NCI-H1417 treated with DMSO at 0.1 percent for 48 hours (cell line): ENCODE results near the gene UMODL1.

ENCODE experiments used
- DNase-seq: peaks from one replicate; lab custom pipeline; 2025; lab: John Stamatoyannopoulos, UW

UMODL1 gene

GRCh38 chr21:42149656-42150473 lies 78.7 kb downstream of the UMODL1 start:
- DNase-seq, result no peak

DNA sequence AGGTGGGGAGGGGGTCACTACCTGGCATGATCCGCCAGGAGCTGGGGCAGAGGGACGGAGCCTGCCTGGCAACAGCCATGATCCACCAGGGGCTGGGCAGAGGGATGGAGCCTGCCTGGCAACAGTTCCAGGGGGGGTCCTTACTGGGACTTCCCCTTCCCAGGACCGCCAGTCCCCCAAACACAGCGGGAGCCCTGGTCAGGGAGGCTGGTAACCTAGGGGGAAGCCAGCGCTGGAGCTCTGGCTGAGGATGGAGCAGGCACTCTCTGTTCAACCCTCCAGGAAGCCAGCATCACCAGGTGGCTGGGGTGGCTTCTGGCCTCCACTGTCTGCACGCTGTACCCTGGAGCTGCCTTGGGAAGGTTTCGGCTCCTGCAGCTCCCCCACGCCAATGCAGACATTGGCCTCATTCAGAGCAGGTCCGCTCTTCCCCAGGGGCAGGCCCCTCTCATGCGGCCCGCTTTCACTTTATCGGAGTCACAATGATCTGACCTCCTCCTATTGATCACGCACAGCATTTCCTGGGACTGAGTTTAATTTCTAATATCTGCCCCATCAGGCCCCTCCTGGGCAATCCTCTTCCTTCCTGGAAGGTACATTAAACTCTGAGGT lies 79.5 kb downstream of the UMODL1 start:
- no peak for DNase-seq

- DNase-seq, result no peak
Measured at GRCh38 chr21:42151148-42151947, 80.2 kb downstream of the UMODL1 start.

DNA sequence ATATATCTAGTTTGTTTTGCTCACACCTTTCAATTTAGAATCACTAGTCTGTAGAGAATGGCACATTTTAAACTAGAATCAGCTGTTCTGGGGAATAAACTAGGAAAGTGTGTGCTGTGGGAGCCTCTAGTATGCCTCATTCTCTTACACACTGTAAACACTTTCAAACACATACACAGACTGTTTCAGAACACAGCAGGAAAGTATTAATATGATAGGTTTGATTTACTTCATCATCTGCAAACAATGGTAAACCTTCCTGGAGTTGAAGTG lies 80.8 kb downstream of the UMODL1 start:
- no peak for DNase-seq

DNA sequence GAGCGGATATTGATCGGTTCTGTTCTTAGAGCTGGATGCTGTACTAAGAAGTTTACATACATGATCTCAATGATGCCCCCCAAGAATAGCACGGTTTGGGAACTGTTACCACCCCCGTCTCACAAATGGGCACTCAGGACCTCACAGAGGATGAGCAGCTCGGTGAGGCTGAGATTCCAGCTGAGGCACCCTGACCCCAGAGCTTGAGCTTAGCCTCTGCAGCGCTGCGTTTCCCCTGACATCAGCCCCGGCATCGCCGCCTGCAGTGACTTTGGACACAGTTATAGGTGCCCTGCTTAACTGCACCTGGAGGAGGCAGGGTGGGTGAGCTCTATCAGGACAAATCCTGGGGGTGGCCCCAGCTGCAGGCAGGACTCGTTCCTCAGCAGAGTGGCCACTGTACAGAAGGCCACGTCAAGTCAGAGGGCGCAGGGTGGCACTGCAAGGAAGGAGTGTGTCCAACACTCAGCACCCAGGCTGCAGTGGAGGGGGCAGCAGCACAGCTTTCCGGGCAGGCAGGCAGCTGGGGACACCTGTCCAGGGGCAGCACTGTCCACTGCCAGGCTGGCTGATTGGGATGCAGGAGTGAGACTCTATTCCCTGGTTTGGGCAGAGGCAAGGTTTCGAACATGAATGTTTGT lies 82.0 kb downstream of the UMODL1 start:
- DNase-seq, result no peak

GRCh38 chr21:42153746-42154145 lies 82.6 kb downstream of the UMODL1 start:
- no peak for DNase-seq

GRCh38 chr21:42154237-42155044 lies 83.3 kb downstream of the UMODL1 start:
- no peak for DNase-seq

DNA sequence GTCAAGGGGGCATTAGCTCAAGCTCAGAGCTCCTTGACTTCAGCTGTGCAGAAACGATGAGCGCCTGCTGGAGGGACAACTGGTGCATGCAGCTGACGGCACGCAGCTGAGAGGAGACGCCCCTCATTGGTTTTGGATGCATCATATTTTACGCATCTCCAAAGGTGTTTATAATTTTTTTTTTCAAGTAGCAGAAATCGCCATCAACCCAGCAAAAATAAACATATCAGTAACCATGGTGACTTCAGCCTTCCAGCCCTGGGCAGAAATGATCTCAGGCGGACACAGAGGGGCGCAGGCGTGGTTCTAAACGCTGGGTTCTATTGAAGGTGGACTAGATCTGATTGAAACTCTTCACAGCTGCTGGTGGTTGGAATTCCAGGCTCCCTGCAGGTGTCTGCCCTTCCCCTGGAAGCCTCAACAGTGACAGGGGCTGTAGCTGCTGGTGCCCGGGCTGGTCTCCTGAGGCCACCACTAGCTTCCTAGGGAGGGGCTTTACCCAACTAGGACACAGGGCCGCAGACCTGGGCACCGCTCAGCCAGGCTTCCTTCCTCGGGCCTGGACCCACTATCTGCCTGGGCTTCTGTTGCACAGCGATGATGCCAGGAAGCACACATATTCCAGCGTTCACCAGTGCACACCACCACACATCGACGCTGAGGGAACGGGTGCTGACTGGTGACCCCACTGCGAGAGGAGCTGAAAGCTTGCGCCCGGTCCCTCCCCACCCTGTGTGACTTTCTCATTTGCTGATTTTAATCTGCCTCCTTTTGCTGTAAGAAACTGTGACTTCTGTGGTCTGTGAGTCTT lies 84.1 kb downstream of the UMODL1 start:
- DNase-seq, result no peak

DNA sequence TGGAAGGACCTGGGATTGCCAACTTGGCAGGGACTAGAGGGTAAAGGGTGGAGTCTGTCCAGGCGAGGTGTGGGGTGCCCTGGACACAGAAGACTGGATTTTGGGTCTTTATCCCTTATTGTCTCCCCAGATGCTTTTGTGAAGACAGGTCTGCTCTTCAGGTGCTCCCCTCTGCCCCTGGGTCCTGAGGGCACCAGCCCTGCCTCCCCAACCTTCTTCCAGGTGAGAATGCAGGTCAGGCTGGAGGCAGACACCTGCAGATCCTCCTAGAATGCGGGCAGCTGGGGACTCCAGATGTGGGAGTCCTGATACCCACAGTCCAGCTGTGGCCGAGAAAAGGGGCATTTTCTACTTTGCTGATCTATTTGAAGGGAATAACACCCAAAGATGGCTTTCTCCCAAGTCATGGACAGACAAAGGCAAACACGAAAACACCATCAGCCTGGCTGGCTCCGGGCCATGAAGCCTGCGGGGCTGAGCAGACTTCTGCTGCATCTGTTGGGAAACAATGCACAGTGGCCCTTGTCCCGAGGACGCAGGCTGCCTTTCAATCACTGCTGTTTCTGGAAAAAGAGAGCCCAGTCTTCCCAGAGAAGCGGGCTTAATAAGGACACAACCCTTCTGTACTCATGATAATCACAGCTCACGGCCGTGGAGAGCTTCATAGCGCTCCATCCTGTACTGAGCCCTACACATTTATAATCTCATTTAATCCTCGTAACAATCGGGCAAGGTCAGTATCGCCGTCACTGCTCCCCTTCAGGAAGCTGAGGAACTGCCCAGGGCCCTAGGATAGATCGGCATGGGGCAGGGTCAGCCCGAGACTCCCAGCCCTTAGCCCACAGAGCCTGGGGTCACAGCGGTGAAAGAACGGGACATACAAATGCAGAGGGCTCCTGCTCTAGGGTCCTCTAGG lies 85.8 kb downstream of the UMODL1 start:
- DNase-seq, result no peak

- no peak for DNase-seq
Measured at GRCh38 chr21:42157606-42158310, 86.6 kb downstream of the UMODL1 start.

GRCh38 chr21:42158846-42159245 lies 87.7 kb downstream of the UMODL1 start:
- no peak for DNase-seq

DNA sequence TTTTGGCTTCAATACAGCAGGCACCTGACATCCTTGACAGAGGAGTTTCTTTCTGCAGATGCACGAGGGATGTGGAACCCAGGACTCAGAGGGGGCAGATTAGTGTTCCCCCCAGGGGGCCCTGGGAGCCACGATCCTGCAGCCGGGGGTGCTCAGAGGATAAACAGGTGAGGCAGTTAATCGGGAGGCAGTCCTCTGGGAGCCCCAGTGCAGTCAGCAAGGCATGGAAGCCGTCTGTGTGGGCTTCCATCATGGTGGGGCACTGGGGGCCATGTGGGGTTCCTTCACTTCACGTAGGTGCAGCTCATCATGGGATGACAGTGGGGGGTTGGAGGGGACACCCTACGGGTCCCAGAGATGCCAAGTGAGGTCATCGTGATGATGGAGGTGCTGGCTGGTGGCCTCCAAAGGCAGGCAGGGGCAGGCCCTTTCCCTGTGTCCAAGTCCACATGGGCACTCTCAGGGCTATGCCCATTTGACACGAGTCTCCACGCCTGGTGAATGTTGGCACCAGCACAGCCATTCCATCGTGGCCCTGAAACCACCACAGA lies 88.5 kb downstream of the UMODL1 start:
- no peak for DNase-seq

DNA sequence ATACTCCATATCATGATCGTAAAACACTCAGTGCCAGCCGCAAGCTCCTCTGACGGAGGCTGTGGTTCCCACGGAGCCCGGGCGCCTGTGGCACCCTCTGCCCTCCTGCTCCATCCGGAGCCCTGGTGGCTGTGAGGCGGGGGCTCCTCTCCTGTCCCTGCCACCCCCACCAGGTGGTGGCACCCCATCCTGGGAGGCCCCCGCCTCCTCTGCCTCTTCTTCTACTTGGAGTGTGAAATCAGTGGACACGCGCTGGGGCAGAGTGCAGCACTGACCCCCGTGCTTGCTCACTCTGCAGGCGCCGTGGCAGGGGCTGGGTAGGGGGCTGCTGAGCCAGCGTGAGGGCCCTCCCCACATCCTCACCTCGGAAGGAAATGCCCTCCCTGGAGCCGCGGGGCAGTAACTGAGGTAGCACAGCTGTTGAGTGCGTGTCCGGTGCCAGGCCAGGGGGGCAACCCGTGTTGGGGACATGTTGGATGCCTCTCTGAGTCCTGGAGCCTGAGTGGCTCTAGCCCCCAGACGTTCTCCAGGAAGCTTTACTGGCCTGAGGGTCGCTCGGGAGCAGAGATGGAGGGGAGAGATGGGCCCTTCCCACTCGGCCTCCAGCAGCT lies 89.1 kb downstream of the UMODL1 start:
- no peak for DNase-seq

- no peak for DNase-seq
Measured at GRCh38 chr21:42160765-42161164, 89.6 kb downstream of the UMODL1 start.

DNA sequence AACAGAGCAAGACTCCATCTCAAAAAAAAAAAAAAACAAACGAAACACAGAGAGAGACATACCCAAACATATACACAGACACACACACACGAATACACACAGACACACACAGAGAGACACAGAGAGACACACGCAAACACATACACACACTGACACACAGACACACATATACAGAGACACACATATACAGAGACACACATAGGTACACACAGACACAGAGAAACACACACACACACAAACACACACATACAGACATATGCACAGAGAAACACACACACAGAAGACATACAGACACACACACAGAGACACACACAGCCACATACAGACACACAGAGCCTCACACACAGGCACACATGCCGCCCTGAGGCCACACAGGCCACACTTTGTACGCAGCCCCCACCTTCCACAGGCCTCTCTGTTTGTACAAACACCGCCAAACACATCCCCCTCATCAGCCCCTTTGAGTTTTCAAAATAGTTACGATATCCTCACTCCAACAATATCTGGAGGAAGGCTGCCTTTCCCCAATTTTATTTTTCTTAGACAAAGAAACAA lies 90.4 kb downstream of the UMODL1 start:
- DNase-seq, result no peak

DNA sequence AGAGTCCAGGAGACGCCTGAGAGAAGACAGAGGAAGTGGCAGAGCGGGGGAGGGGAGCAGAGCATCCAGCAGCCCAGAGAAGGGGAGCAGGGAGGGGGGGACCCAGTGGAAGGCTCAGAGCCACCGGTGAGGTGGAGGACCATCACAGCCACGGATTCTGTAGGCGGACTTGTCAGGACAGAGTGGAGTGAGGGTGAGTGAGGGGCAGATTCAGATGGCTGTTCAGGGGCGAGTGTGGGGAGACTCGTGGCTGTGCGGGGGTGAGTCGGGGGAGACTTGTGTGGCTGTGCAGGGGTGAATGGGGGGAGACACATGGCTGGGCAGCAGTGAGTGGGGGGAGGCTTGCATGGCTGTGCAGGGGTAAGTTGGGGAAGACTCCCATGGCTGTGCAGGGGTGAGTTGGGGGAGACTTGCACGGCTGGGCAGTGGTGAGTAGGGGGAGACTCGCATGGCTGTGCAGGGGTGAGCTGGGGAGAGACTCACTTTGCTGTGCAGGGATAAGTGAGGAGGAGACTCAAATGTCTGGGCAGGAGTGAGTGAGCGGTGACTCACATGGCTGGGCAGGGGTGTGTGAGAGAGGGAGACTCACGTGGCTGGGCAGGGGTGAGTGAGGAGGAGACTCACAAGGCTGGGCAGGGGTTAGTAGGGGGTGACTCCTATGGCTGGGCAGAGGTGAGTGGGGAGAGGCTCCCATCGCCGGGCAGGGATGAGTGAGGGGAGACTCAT lies 91.0 kb downstream of the UMODL1 start:
- DNase-seq, result no peak

- no peak for DNase-seq
Measured at GRCh38 chr21:42162831-42163510, 91.9 kb downstream of the UMODL1 start.
